ENCODE measurements around the gene KLHL36. TPM values are rescaled to one million over a fixed set of nuclear protein-coding genes. Genes with fewer than 3 reads are reported as not detected.

Gene KLHL36
- total and polyA plus RNA-seq, 9 of the 15 experiments (the other 6 are each of a cell fraction or from before 2014, with no cell fraction given) = 2.1 to 51.2 (median 18.5) TPM

DNA sequence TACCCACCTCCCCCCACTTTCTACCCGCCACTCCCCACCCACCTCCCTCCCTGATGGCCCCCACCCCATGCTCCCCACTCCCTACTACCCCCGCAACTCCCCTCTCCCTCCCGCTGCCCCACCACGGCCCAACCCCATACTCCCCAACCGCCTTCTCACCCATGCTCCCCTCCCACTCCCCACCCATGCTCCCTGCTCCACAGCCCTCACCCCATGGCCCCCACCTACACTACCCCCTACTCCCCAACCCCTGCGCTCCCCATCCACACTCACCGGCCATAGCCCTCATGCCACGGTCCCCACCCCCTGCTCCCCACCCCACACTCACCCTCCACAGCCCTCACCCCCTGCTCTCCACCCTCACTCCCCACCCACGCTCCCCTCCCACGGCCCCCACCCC is 44.4 kb upstream of the KLHL36 start:
- 33% methylated on average over 1 of the region's 10 CpGs for WGBS (ENCODE audit: insufficient coverage, low coverage, missing lambda C conversion rate)
- no TSS peak for BruUV-seq (replicated peaks)
- peaks cover 10% of the 10 kb centered on the region; the same call in 2 of the 3 replicates for H3K36me3 ChIP-seq (ENCODE audit: control insufficient read depth, insufficient read depth, low read length)
- TF ChIP-seq CTBP1 (IDR thresholded peaks at IDR 0.05; ENCODE audit: borderline replicate concordance) (no peak), ZFP1 (CRISPR knock-in tag; IDR thresholded peaks at IDR 0.05) (no peak), ZFP36 (IDR thresholded peaks at IDR 0.05; ENCODE audit: low read depth, low read length, partially characterized antibody) (no peak), RCOR1 (IDR thresholded peaks at IDR 0.05; ENCODE audit: borderline replicate concordance in 1 of 2, low read depth in 2 of 2, low read length in 2 of 2) (no peak), POLR2AphosphoS2 (IDR thresholded peaks at IDR 0.05; ENCODE audit: low read length) (no peak), SP1 (CRISPR knock-in tag; IDR thresholded peaks at IDR 0.05) (no peak), CCNT2 (IDR thresholded peaks at IDR 0.05; ENCODE audit: borderline replicate concordance, extremely low read depth, insufficient read length, low read depth, low read length) (no peak), HDAC3 (IDR thresholded peaks at IDR 0.05; ENCODE audit: borderline replicate concordance, partially characterized antibody) (no peak), MECOM (CRISPR knock-in tag; IDR thresholded peaks at IDR 0.05) (no peak), EHMT2 (IDR thresholded peaks at IDR 0.05) (no peak), ZBTB8A (IDR thresholded peaks at IDR 0.05; ENCODE audit: partially characterized antibody) (no peak), MYNN (IDR thresholded peaks at IDR 0.05) (no peak), MYNN (CRISPR knock-in tag; IDR thresholded peaks at IDR 0.05) (no peak), GATAD2B (IDR thresholded peaks at IDR 0.05; ENCODE audit: borderline replicate concordance) (no peak), GTF2E2 (tag; IDR thresholded peaks at IDR 0.05) (no peak)
- TF ChIP-seq, protein P1, sequence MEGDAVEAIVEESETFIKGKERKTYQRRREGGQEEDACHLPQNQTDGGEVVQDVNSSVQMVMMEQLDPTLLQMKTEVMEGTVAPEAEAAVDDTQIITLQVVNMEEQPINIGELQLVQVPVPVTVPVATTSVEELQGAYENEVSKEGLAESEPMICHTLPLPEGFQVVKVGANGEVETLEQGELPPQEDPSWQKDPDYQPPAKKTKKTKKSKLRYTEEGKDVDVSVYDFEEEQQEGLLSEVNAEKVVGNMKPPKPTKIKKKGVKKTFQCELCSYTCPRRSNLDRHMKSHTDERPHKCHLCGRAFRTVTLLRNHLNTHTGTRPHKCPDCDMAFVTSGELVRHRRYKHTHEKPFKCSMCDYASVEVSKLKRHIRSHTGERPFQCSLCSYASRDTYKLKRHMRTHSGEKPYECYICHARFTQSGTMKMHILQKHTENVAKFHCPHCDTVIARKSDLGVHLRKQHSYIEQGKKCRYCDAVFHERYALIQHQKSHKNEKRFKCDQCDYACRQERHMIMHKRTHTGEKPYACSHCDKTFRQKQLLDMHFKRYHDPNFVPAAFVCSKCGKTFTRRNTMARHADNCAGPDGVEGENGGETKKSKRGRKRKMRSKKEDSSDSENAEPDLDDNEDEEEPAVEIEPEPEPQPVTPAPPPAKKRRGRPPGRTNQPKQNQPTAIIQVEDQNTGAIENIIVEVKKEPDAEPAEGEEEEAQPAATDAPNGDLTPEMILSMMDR (IDR thresholded peaks at IDR 0.05 in 2 of 3, conservative IDR thresholded peaks at IDR 0.05 in 1 of 3; ENCODE audit: insufficient read depth in 2 of 3, low read depth in 1 of 3, low read length in 3 of 3) = no peak
- TF ChIP-seq, protein P2, sequence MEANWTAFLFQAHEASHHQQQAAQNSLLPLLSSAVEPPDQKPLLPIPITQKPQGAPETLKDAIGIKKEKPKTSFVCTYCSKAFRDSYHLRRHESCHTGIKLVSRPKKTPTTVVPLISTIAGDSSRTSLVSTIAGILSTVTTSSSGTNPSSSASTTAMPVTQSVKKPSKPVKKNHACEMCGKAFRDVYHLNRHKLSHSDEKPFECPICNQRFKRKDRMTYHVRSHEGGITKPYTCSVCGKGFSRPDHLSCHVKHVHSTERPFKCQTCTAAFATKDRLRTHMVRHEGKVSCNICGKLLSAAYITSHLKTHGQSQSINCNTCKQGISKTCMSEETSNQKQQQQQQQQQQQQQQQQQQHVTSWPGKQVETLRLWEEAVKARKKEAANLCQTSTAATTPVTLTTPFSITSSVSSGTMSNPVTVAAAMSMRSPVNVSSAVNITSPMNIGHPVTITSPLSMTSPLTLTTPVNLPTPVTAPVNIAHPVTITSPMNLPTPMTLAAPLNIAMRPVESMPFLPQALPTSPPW (CRISPR knock-in tag; IDR thresholded peaks at IDR 0.05) = no peak
- TF ChIP-seq, protein P3, sequence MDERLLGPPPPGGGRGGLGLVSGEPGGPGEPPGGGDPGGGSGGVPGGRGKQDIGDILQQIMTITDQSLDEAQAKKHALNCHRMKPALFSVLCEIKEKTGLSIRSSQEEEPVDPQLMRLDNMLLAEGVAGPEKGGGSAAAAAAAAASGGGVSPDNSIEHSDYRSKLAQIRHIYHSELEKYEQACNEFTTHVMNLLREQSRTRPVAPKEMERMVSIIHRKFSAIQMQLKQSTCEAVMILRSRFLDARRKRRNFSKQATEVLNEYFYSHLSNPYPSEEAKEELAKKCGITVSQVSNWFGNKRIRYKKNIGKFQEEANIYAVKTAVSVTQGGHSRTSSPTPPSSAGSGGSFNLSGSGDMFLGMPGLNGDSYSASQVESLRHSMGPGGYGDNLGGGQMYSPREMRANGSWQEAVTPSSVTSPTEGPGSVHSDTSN (CRISPR knock-in tag; IDR thresholded peaks at IDR 0.05; ENCODE audit: low read depth) = no peak
- TF ChIP-seq, protein P3 (tag; conservative IDR thresholded peaks at IDR 0.05; ENCODE audit: low read depth) = no peak

More for the DNA sequence above, 44.4 kb upstream of the KLHL36 start:
- no peak overlapping the region; a peak in 1 of 4 replicates for H3K9ac ChIP-seq (ENCODE audit: insufficient read depth in 1 of 2, low read depth in 2 of 2, low read length in 2 of 2)
- in situ Hi-C loops (cut with MboI) (no loop called here), intact Hi-C loops (cut with micrococcal nuclease) (no loop called here)
- no peak overlapping the region for H3K4me3 ChIP-seq
- peaks cover 3% of the 10 kb centered on the region; the same call in 1 of the 2 replicates for H3K9me3 ChIP-seq (replicated peaks; ENCODE audit: control insufficient read depth, insufficient read depth, low read depth, low read length)
- no peaks in the 10 kb centered on the region for H4K20me1 ChIP-seq (replicated peaks; ENCODE audit: control insufficient read depth, insufficient read depth, low read length)
- no peak overlapping the region for H3K27ac ChIP-seq (ENCODE audit: extremely low read depth, low read depth, low read length)
- CTCF ChIA-PET (ENCODE audit: low intra/inter-chr PET ratio) = no interaction called here
- H3K79me2 ChIP-seq (ENCODE audit: control insufficient read depth, insufficient read depth, low read length) = peaks cover 78% of the 10 kb centered on the region
- no peaks in the 10 kb centered on the region for H3K27me3 ChIP-seq (ENCODE audit: control insufficient read depth in 2 of 2, insufficient read depth in 2 of 2, low read length in 2 of 2)
- H2AFZ ChIP-seq (ENCODE audit: low read depth, low read length) = no peak overlapping the region
- no peak for FAIRE-seq
- H3K4me1 ChIP-seq (replicated peaks in 1 of 2; ENCODE audit: control insufficient read depth in 2 of 2, insufficient read depth in 2 of 2, low read length in 2 of 2) = peaks cover 67 to 70% of the 10 kb centered on the region in 2 experiments
- POLR2A ChIA-PET = interaction anchor here (0.7 kb wide), 1 partner anchor 10 kb away, joined by 3 read pairs; no protein-coding TSS in a partner anchor
- DNase-seq (ENCODE audit: extremely low read depth in 1 of 4, low spot score in 3 of 4) = no peak
- no peaks in the 10 kb centered on the region for H3K9me1 ChIP-seq (ENCODE audit: control insufficient read depth, insufficient read depth, low read length)
- no peak overlapping the region for H3K4me2 ChIP-seq (ENCODE audit: insufficient read depth, low read length)
- no peak for ATAC-seq
